GM12878 (cell line): Measurements from ENCODE around the gene ITPKB. TPM values are rescaled to one million over a fixed set of nuclear protein-coding genes. Genes with fewer than 3 reads are reported as not detected.

Experiments used
- ATAC-seq: fragments of 200-7000 bp; cut with Tn5 transposase; 3 replicates; pipeline ENCODE4 v1.9.1; 2020; ENCODE audit warnings: mild to moderate bottlenecking, moderate library complexity
- BruUV-seq: library from RNA; stranded (reverse); fragments of 400-500 nt; replicated peaks from 2 replicates; lab custom pipeline; 2021; lab: Mats Ljungman, UMichigan
- CTCF ChIA-PET: fragments of 300-600 bp; sonication (Branson Sonifier 250); formaldehyde crosslinking; extraction: SDS; loops from one replicate; lab custom pipeline; 2021; ENCODE audit warnings: inconsistent platforms; lab: Yijun Ruan, JAX
- POLR2A ChIA-PET: fragments of 350-600 bp; formaldehyde crosslinking; extraction: SDS; loops from one replicate; lab custom pipeline; 2021; ENCODE audit warnings: inconsistent platforms; lab: Charles Lee
- RAD21 ChIA-PET: fragments of 300-600 bp; sonication (Branson Sonifier 250); formaldehyde crosslinking; loops from one replicate; lab custom pipeline; 2023; ENCODE audit warnings: antibody characterized with exemption; ENCODE audit not compliant: unreplicated experiment; lab: Charles Lee
- SMC1A ChIA-PET: fragments of 300-600 bp; sonication (Branson Sonifier 250); formaldehyde crosslinking; loops from one replicate; lab custom pipeline; 2023; ENCODE audit not compliant: unreplicated experiment, uncharacterized antibody; lab: Charles Lee
- DNase-seq: peaks from one replicate; pipeline ENCODE4 v3.0.0-alpha.2; 2011; ENCODE audit warnings: low read depth, low spot score
- FAIRE-seq: peaks from 3 replicates; lab custom pipeline; 2011; peaks lifted over from hg19 to GRCh38; lab: Jason Lieb, UNC
- H2AFZ ChIP-seq: 2 replicates; pipeline ENCODE4 v1.6.0; 2011; ENCODE audit warnings: low read depth, low read length, control low read depth; ENCODE audit not compliant: control insufficient read depth
- H3K27ac ChIP-seq: 2 replicates; pipeline ENCODE4 v1.5.1; 2011; ENCODE audit warnings: control low read depth; ENCODE audit not compliant: control insufficient read depth, insufficient read depth
- H3K27me3 ChIP-seq, 2 experiments: replicated peaks in 1 of 2; 2 replicates each; pipeline versions ENCODE4 v1.6.0 to v1.6.1; 2011; ENCODE audit warnings: low read length in 1 of 2; ENCODE audit not compliant: control insufficient read depth in 2 of 2, insufficient read depth in 2 of 2
- H3K36me3 ChIP-seq, 2 experiments: 2 replicates each; pipeline ENCODE4 v1.5.1; 2011; ENCODE audit warnings: low read length in 1 of 2; ENCODE audit not compliant: control insufficient read depth in 2 of 2, insufficient read depth in 2 of 2
- H3K4me1 ChIP-seq: 2 replicates; pipeline ENCODE4 v1.6.1; 2011; ENCODE audit warnings: mild to moderate bottlenecking, low read length, moderate library complexity, mixed read lengths; ENCODE audit not compliant: control insufficient read depth, insufficient read depth
- H3K4me2 ChIP-seq: 2 replicates; pipeline ENCODE4 v1.6.0; 2011; ENCODE audit warnings: control low read depth; ENCODE audit not compliant: control insufficient read depth, insufficient read depth
- H3K4me3 ChIP-seq: fragments of 200-600 bp; sonication (generic); 2 replicates; pipeline ENCODE4 v1.5.1; 2016
- H3K79me2 ChIP-seq: 2 replicates; pipeline ENCODE4 v1.6.0; 2011; ENCODE audit warnings: low read length; ENCODE audit not compliant: control insufficient read depth, insufficient read depth
- H3K9ac ChIP-seq: 2 replicates; pipeline ENCODE4 v1.8.0; 2011; ENCODE audit warnings: low read length, control low read depth, mixed read lengths; ENCODE audit not compliant: control insufficient read depth, insufficient read depth
- H3K9me3 ChIP-seq: replicated peaks from 3 replicates; pipeline ENCODE4 v1.5.1; 2011; ENCODE audit warnings: mild to moderate bottlenecking, low read length; ENCODE audit not compliant: control insufficient read depth, insufficient read depth
- H4K20me1 ChIP-seq: 2 replicates; pipeline ENCODE4 v1.6.0; 2011; ENCODE audit not compliant: control insufficient read depth, insufficient read depth
- CBX5 ChIP-seq: sonication (generic); IDR thresholded peaks from 2 replicates; pipeline ENCODE4 v1.6.1; 2016; ENCODE audit warnings: low read depth, moderate library complexity, mild to moderate bottlenecking, inconsistent platforms
- DPF2 ChIP-seq: fragments of 450-650 bp; IDR thresholded peaks from 2 replicates; pipeline ENCODE4 v1.6.1; 2017; ENCODE audit warnings: mild to moderate bottlenecking
- FOXK2 ChIP-seq: fragments of 450-650 bp; IDR thresholded peaks from 2 replicates; pipeline ENCODE4 v1.6.1; 2017; ENCODE audit warnings: mild to moderate bottlenecking, moderate library complexity
- HCFC1 ChIP-seq: fragments of 150-350 bp; IDR thresholded peaks from 2 replicates; pipeline ENCODE4 v1.6.1; 2014; ENCODE audit warnings: low read length
- JUND ChIP-seq: IDR thresholded peaks from 2 replicates; pipeline ENCODE4 v1.6.1; 2012; ENCODE audit warnings: low read depth, mild to moderate bottlenecking, low read length, improper control_type of control experiment, moderate library complexity
- MTA2 ChIP-seq: fragments of 450-650 bp; IDR thresholded peaks from 2 replicates; pipeline ENCODE4 v1.6.1; 2016; ENCODE audit warnings: low read depth, mild to moderate bottlenecking, moderate library complexity
- NBN ChIP-seq: fragments of 450-650 bp; IDR thresholded peaks from 2 replicates; pipeline ENCODE4 v1.6.1; 2016
- POLR2AphosphoS5 ChIP-seq: IDR thresholded peaks from 2 replicates; pipeline ENCODE4 v1.6.1; 2011; ENCODE audit warnings: mild to moderate bottlenecking, low read length, inconsistent platforms
- POU2F2 ChIP-seq: IDR thresholded peaks from 3 replicates; pipeline ENCODE4 v1.6.1; 2011; ENCODE audit warnings: low read depth, mild to moderate bottlenecking, low read length, borderline replicate concordance
- RBBP5 ChIP-seq: fragments of 200-600 bp; sonication (generic); conservative IDR thresholded peaks from 2 replicates; pipeline ENCODE4 v1.6.1; 2016
- SIN3A ChIP-seq: IDR thresholded peaks from 2 replicates; pipeline ENCODE4 v1.6.1; 2012; ENCODE audit warnings: low read depth, low read length, improper control_type of control experiment
- SIX5 ChIP-seq: IDR thresholded peaks from 2 replicates; pipeline ENCODE4 v1.6.1; 2011; ENCODE audit warnings: mild to moderate bottlenecking, low read depth, low read length, moderate library complexity; ENCODE audit not compliant: severe bottlenecking
- whole genome bisulfite sequencing: methylation state at CpG from one replicate; pipeline ENCODE4 v1.1.6; 2016; ENCODE audit warnings: low lambda C conversion rate; ENCODE audit not compliant: insufficient replicate concordance, insufficient coverage; ENCODE audit errors: missing lambda C conversion rate; 5-methylcytosine and 5-hydroxymethylcytosine counted together
- in situ Hi-C: fragments of 300-500 bp; cut with MboI; formaldehyde crosslinking; loops from 9 replicates; pipeline ENCODE4 v1.14.3; 2018; ENCODE audit warnings: mixed read lengths
- intact Hi-C: fragments of 100-400 bp; cut with micrococcal nuclease; formaldehyde crosslinking; loops from one replicate; pipeline ENCODE4 v1.14.2; 2022; ENCODE audit not compliant: unreplicated experiment
- polyA plus RNA-seq, 11 experiments: library from polyadenylated mRNA; depleted of rRNA in 4 of 11; unstranded in 6 of 11; stranded (reverse) in 5 of 11; fragments of >200 nt; fragmentation: Nextera tagmentation in 4 of 11; fragmentation: Illumina TruSeq in 1 of 11; extraction: Ambion mirVana in 4 of 11; extraction: Trizol in 1 of 11; gene quantifications; 1 replicate in 1 of 11; 2 replicates in 10 of 11; pipeline versions ENCODE4 v1.2.1 to v1.2.3, GENCODE V29; 2011 to 2016; ENCODE audit warnings: inconsistent platforms in 2 of 11, missing spikeins in 2 of 11, low read depth in 1 of 11
- total RNA-seq, 4 experiments: library from RNA; depleted of rRNA in 3 of 4; stranded (reverse); fragments of >200 nt in 3 of 4; fragmentation: Illumina TruSeq in 1 of 4; extraction: Trizol in 1 of 4; gene quantifications; 2 replicates each; pipeline versions ENCODE4 v1.2.1 to v1.2.3, GENCODE V29; 2013 to 2021
- TF ChIP-seq, protein P1 (sequence below): fragments of 450-650 bp; formaldehyde crosslinking; IDR thresholded peaks from 2 replicates; pipeline ENCODE4 v1.5.0; 2022; ENCODE audit warnings: mild to moderate bottlenecking, missing genetic modification characterization
- TF ChIP-seq, protein P2 (sequence below): fragments of 450-650 bp; IDR thresholded peaks from 2 replicates; pipeline ENCODE4 v1.6.1; 2016; ENCODE audit warnings: mild to moderate bottlenecking
- TF ChIP-seq, protein P3 (sequence below): fragments of 450-650 bp; IDR thresholded peaks from 2 replicates; pipeline ENCODE4 v1.6.1; 2016; ENCODE audit warnings: mild to moderate bottlenecking

The ITPKB gene
- total and polyA plus RNA-seq, 10 of the 15 experiments (the other 5 are each of a cell fraction or from before 2014, with no cell fraction given) = 1.3 to 38.7 (median 12.9) TPM

DNA sequence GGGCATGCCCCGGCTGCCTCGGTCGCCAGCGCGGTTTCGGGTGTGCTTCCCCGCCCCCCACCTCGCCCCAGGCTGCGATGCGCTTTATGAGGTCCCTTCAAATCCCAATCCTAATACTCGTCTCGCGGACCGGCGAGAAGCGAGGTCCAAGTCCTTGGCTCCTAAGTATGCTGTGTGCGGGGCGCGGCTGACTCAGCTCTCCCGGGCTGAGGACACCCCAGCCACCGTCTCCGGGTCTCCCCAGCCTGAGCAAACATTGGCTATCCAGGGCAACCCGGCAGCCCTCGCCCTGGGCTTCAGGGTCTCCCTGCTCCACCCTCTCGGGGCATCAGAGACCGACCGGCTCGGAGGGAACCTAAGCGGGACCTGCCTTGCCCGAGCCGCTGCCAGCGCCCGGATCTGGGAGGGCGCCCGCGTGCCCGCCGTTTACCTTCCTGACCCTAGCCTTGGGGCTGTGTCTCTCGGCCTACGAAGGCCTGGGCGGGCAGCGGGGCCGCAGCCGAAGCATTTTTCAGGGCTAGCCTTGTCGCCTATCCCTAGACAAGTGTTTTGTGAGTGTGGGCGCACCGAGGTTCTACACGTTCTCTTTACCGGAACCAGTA, 1.2 kb downstream of the ITPKB start:
- in situ Hi-C loops (loop anchor here (10.0 kb wide), 1 partner anchor 87 kb away; no protein-coding TSS in a partner anchor), intact Hi-C loops (loop anchor here (2.0 to 10.0 kb wide), 4 partner anchors 49 to 333 kb away; partner anchors contain the start of gene PARP1)
- RAD21 ChIA-PET = interaction anchor here (1.6 to 4.2 kb wide), 6 partner anchors 34 to 104 kb away, joined by 4 to 31 read pairs (median 6); no protein-coding TSS in a partner anchor
- H3K4me2 ChIP-seq = peak overlapping the region; percentile 94
- CTCF ChIA-PET = interaction anchor here (0.6 kb wide), 1 partner anchor 98 kb away, joined by 3 read pairs; no protein-coding TSS in a partner anchor
- H3K9me3 ChIP-seq = no peaks in the 10 kb centered on the region; the same call in 2 of the 3 replicates
- WGBS = under 1% methylated on average over 49 of the region's 49 CpGs
- peaks cover 0 to 18% of the 10 kb centered on the region in 2 experiments; a peak in 2 of 4 replicates for H3K36me3 ChIP-seq
- peaks cover 62% of the 10 kb centered on the region for H3K79me2 ChIP-seq
- H3K27me3 ChIP-seq = no peaks in the 10 kb centered on the region
- peak overlapping the region; percentile 81 for H3K9ac ChIP-seq
- peak overlapping the region; percentile 48 for H2AFZ ChIP-seq
- peak; percentile 44 for ATAC-seq
- BruUV-seq = no TSS peak
- H4K20me1 ChIP-seq = no peaks in the 10 kb centered on the region; the same call in 1 of the 2 replicates
- peaks cover 33% of the 10 kb centered on the region for H3K4me1 ChIP-seq
- POLR2A ChIA-PET = interaction anchor here (1.3 to 4.2 kb wide), 2 partner anchors 11 to 88 kb away, joined by 3 to 32 read pairs; no protein-coding TSS in a partner anchor
- FAIRE-seq = no peak
- peak overlapping the region; percentile 87 for H3K27ac ChIP-seq
- SMC1A ChIA-PET = interaction anchor here (2.4 to 2.5 kb wide), 2 partner anchors 26 to 88 kb away, joined by 12 to 13 read pairs; no protein-coding TSS in a partner anchor
- no peak for DNase-seq
- peak overlapping the region; percentile 98 for H3K4me3 ChIP-seq
- TF ChIP-seq SIN3A (peak; percentile 70), DPF2 (no peak), JUND (no peak), POU2F2 (no peak), HCFC1 (no peak), RBBP5 (no peak), NBN (peak; percentile 32; the same call in 1 of the 2 replicates), SIX5 (no peak), POLR2AphosphoS5 (no peak), MTA2 (no peak), FOXK2 (no peak), CBX5 (0 out of 2 replicates have a peak, but pooled peaks have one; percentile 18)
- TF ChIP-seq, protein P1, sequence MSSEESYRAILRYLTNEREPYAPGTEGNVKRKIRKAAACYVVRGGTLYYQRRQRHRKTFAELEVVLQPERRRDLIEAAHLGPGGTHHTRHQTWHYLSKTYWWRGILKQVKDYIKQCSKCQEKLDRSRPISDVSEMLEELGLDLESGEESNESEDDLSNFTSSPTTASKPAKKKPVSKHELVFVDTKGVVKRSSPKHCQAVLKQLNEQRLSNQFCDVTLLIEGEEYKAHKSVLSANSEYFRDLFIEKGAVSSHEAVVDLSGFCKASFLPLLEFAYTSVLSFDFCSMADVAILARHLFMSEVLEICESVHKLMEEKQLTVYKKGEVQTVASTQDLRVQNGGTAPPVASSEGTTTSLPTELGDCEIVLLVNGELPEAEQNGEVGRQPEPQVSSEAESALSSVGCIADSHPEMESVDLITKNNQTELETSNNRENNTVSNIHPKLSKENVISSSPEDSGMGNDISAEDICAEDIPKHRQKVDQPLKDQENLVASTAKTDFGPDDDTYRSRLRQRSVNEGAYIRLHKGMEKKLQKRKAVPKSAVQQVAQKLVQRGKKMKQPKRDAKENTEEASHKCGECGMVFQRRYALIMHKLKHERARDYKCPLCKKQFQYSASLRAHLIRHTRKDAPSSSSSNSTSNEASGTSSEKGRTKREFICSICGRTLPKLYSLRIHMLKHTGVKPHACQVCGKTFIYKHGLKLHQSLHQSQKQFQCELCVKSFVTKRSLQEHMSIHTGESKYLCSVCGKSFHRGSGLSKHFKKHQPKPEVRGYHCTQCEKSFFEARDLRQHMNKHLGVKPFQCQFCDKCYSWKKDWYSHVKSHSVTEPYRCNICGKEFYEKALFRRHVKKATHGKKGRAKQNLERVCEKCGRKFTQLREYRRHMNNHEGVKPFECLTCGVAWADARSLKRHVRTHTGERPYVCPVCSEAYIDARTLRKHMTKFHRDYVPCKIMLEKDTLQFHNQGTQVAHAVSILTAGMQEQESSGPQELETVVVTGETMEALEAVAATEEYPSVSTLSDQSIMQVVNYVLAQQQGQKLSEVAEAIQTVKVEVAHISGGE (CRISPR knock-in tag) = no peak
- TF ChIP-seq, protein P2, sequence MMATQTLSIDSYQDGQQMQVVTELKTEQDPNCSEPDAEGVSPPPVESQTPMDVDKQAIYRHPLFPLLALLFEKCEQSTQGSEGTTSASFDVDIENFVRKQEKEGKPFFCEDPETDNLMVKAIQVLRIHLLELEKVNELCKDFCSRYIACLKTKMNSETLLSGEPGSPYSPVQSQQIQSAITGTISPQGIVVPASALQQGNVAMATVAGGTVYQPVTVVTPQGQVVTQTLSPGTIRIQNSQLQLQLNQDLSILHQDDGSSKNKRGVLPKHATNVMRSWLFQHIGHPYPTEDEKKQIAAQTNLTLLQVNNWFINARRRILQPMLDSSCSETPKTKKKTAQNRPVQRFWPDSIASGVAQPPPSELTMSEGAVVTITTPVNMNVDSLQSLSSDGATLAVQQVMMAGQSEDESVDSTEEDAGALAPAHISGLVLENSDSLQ = no peak
- TF ChIP-seq, protein P3, sequence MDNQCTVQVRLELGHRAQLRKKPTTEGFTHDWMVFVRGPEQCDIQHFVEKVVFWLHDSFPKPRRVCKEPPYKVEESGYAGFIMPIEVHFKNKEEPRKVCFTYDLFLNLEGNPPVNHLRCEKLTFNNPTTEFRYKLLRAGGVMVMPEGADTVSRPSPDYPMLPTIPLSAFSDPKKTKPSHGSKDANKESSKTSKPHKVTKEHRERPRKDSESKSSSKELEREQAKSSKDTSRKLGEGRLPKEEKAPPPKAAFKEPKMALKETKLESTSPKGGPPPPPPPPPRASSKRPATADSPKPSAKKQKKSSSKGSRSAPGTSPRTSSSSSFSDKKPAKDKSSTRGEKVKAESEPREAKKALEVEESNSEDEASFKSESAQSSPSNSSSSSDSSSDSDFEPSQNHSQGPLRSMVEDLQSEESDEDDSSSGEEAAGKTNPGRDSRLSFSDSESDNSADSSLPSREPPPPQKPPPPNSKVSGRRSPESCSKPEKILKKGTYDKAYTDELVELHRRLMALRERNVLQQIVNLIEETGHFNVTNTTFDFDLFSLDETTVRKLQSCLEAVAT = peak; percentile 64; the same call in 1 of the 2 replicates
